Measurements from ENCODE around the gene FAM193B. TPM values are rescaled to one million over a fixed set of nuclear protein-coding genes. Genes with fewer than 3 reads are reported as not detected.

The FAM193B gene
- total RNA-seq, 1 experiment from 2014 or later = 41.1 TPM

GRCh38 chr5:177595026-177595585 is 40.7 kb upstream of the FAM193B start:
- H3K9me2 ChIP-seq (replicated peaks; ENCODE audit: low read length) = no peaks in the 10 kb centered on the region
- TF ChIP-seq EZH2phosphoT487 (IDR thresholded peaks at IDR 0.05; ENCODE audit: borderline replicate concordance, low read length) (no peak), EZH2 (IDR thresholded peaks at IDR 0.05; ENCODE audit: low read length, unreplicated experiment) (no peak)
- peaks cover 22% of the 10 kb centered on the region for H3K79me2 ChIP-seq (ENCODE audit: low read length)
- no peak overlapping the region for H2AFZ ChIP-seq (ENCODE audit: low read length)
- peaks cover 17% of the 10 kb centered on the region for H3K4me1 ChIP-seq (ENCODE audit: insufficient read depth, low read length)
- no peak overlapping the region for H3K4me3 ChIP-seq (ENCODE audit: low read length)
- ATAC-seq = no peak
- peaks cover 36% of the 10 kb centered on the region for H3K36me3 ChIP-seq (ENCODE audit: low read depth, low read length)
- no peak overlapping the region for H3K27ac ChIP-seq (ENCODE audit: low read length)
- H3K27me3 ChIP-seq (ENCODE audit: low read length) = peaks cover 4% of the 10 kb centered on the region; the same call in 1 of the 2 replicates
- DNase-seq = no peak
- no peak overlapping the region for H3K4me2 ChIP-seq (ENCODE audit: low read length)
- 0 out of 2 replicates have a peak, but pooled peaks cover 7% of the 10 kb centered on the region for H4K20me1 ChIP-seq (ENCODE audit: low read length)
- BruUV-seq (replicated peaks) = no TSS peak
- intact Hi-C loops (cut with micrococcal nuclease) = no loop called here
- no peak overlapping the region for H3K9ac ChIP-seq (ENCODE audit: low read length)
- no peaks in the 10 kb centered on the region for H3F3A ChIP-seq (ENCODE audit: low read length, unreplicated experiment)
- ChIA-PET POLR2A (ENCODE audit: unreplicated experiment) (no interaction called here), CTCF (no interaction called here)
- H3K9me3 ChIP-seq (ENCODE audit: low read length) = no peaks in the 10 kb centered on the region

GRCh38 chr5:177594071-177594470 is 39.7 kb upstream of the FAM193B start:
- POLR2A ChIA-PET (ENCODE audit: unreplicated experiment) = no interaction called here
- H3K9me2 ChIP-seq (replicated peaks; ENCODE audit: low read length) = no peaks in the 10 kb centered on the region
- TF ChIP-seq CTCF (conservative IDR thresholded peaks at IDR 0.05; ENCODE audit: low read depth, low read length) (no peak), EZH2phosphoT487 (IDR thresholded peaks at IDR 0.05; ENCODE audit: borderline replicate concordance, low read length) (no peak), EZH2 (IDR thresholded peaks at IDR 0.05; ENCODE audit: low read length, unreplicated experiment) (no peak)
- no peaks in the 10 kb centered on the region for H3K9me3 ChIP-seq (ENCODE audit: low read length)
- peaks cover 4% of the 10 kb centered on the region; the same call in 1 of the 2 replicates for H3K27me3 ChIP-seq (ENCODE audit: low read length)
- no peak overlapping the region for H3K4me2 ChIP-seq (ENCODE audit: low read length)
- CTCF ChIA-PET = no interaction called here
- 0 out of 2 replicates have a peak, but pooled peaks cover 7% of the 10 kb centered on the region for H4K20me1 ChIP-seq (ENCODE audit: low read length)
- H3K27ac ChIP-seq (ENCODE audit: low read length) = no peak overlapping the region
- no peak overlapping the region for H3K9ac ChIP-seq (ENCODE audit: low read length)
- no peak overlapping the region for H3K4me3 ChIP-seq (ENCODE audit: low read length)
- peaks cover 21% of the 10 kb centered on the region for H3K79me2 ChIP-seq (ENCODE audit: low read length)
- no peaks in the 10 kb centered on the region for H3F3A ChIP-seq (ENCODE audit: low read length, unreplicated experiment)
- peaks cover 16% of the 10 kb centered on the region for H3K4me1 ChIP-seq (ENCODE audit: insufficient read depth, low read length)
- H3K36me3 ChIP-seq (ENCODE audit: low read depth, low read length) = peaks cover 36% of the 10 kb centered on the region
- intact Hi-C loops (cut with micrococcal nuclease) = no loop called here
- no TSS peak for BruUV-seq (replicated peaks)
- DNase-seq (no peak), ATAC-seq (no peak)
- H2AFZ ChIP-seq (ENCODE audit: low read length) = no peak overlapping the region

- POLR2A ChIA-PET (ENCODE audit: unreplicated experiment) = no interaction called here
- H3K4me2 ChIP-seq (ENCODE audit: low read length) = peak overlapping the region; percentile 80
- TF ChIP-seq CTCF (conservative IDR thresholded peaks at IDR 0.05; ENCODE audit: low read depth, low read length) (no peak), EZH2 (IDR thresholded peaks at IDR 0.05; ENCODE audit: low read length, unreplicated experiment) (no peak), EZH2phosphoT487 (IDR thresholded peaks at IDR 0.05; ENCODE audit: borderline replicate concordance, low read length) (no peak)
- DNase-seq = no peak
- CTCF ChIA-PET = no interaction called here
- no peak overlapping the region for H3K9ac ChIP-seq (ENCODE audit: low read length)
- no peaks in the 10 kb centered on the region for H3K9me2 ChIP-seq (replicated peaks; ENCODE audit: low read length)
- no TSS peak for BruUV-seq (replicated peaks)
- ATAC-seq = no peak
- intact Hi-C loops (cut with micrococcal nuclease) = loop anchor here (2.0 kb wide), 1 partner anchor 39 kb away; the partner anchor contains the start of gene FAM193B
- no peaks in the 10 kb centered on the region for H3F3A ChIP-seq (ENCODE audit: low read length, unreplicated experiment)
- peaks cover 4% of the 10 kb centered on the region; the same call in 1 of the 2 replicates for H3K27me3 ChIP-seq (ENCODE audit: low read length)
- no peaks in the 10 kb centered on the region for H3K9me3 ChIP-seq (ENCODE audit: low read length)
- no peak overlapping the region for H3K27ac ChIP-seq (ENCODE audit: low read length)
- no peak overlapping the region for H2AFZ ChIP-seq (ENCODE audit: low read length)
- H4K20me1 ChIP-seq (ENCODE audit: low read length) = 0 out of 2 replicates have a peak, but pooled peaks cover 7% of the 10 kb centered on the region
- peaks cover 14% of the 10 kb centered on the region for H3K4me1 ChIP-seq (ENCODE audit: insufficient read depth, low read length)
- peak overlapping the region; percentile 90 for H3K4me3 ChIP-seq (ENCODE audit: low read length)
- H3K36me3 ChIP-seq (ENCODE audit: low read depth, low read length) = peaks cover 36% of the 10 kb centered on the region
- peaks cover 21% of the 10 kb centered on the region for H3K79me2 ChIP-seq (ENCODE audit: low read length)
Measured at GRCh38 chr5:177593511-177593910, 39.1 kb upstream of the FAM193B start.

Data from PC-3 (cell line).